Measurements from ENCODE around the gene COQ8A.
A peak's percentile ranks its signal among the peaks of the same experiment; 100 is the strongest.
"Not testable (repeated sequence)": the region's sequence is repeated elsewhere in the genome, so short reads cannot be mapped to it uniquely, and the experiment has no call there.

Gene COQ8A

DNA sequence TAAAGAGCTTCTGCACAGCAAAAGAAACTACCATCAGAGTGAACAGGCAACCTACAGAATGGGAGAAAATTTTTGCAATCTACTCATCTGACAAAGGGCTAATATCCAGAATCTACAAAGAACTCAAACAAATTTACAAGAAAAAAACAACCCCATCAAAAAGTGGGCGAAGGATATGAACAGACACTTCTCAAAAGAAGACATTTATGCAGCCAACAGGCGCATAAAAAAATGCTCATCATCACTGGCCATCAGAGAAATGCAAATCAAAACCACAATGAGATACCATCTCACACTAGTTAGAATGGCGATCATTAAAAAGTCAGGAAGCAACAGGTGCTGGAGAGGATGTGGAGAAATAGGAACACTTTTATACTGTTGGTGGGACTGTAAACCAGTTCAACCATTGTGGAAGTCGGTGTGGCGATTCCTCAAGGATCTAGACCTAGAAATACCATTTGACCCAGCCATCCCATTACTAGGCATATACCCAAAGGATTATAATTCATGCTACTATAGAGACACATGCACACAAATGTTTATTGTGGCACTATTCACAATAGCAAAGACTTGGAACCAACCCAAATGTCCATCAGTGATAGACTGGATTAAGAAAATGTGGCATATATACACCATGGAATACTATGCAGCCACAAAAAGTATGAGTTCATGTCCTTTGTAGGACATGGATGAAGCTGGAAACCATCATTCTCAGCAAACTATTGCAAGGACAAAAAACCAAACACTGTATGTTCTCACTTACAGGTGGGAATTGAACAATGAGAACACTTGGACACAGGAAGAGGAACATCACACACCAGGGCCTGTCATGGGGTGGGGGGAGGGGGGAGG, 10.6 kb upstream of the COQ8A start:
- DNase-seq (ENCODE audit: low spot score) = not testable (repeated sequence)

DNA sequence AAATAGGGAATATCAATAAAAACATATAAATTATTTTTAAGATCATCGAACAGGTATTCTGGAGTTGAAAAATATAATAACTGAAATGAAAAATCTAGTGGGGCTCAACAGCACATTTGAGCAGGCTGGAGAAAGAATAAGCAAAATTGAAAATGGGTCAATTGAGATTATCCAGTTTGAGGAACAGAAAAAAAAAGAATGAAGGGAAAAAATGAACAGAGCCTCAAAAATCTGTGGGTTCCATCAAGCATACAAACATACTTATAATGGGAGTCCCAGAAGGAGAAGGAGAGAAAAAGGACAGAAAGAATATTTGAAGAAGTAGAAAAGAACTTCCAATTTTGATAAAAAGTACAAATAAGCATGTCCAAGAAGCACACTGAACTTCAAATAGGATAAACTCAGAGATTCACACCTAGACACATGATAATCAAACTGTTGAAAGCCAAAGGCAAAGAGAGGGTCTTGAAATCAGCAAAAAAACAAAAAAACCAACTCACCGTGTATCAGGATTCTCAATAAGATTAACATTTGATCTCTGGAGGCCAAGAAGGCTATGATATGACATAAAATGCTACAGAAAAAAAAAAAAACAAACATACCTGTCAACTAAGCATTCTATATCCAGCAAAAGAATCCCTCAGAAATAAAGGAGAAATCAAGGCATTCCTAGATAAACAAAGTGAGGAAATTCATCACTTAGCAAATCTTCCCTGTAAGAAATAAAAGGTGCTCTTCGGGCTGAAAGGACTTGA, 5.4 kb upstream of the COQ8A start:
- DNase-seq (ENCODE audit: low spot score) = no peak

DNA sequence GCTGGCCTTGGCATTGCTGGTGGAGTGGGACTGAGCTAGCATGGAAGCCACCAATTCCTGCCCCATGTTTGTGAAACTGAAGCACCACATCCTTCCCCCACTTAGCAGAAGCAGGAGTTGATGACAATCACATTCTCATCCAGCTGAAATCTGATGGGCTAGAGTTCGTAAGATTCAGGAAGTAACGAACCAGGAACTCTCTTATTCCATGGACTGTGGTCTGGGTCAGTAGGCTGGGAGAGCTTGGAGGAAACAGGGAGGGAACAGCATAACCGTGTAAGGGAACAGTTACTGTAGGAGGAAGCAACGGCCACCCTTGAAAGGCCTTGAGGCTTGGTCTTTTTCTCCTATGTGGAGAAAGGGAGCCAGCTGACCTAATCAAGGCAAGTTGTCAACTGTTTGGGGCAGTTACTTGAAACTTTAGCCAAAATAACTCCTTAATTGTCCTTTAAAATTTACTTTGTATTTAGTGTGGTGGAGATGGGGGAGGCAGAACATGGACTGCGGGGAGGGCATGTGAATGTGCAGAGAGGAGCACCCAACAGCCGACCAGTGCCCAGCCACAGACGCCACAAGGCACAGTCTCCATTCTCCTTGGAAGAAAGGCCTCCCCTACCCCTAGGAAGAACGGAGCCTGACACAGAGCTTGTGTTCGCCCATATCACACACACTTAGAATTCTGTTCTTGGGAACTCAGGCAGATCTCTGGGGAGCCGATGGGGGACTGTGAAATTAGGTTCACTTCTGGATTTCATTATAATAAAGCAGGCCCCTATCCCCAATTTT, 2.0 kb upstream of the COQ8A start:
- no peak for DNase-seq (ENCODE audit: low spot score)

DNA sequence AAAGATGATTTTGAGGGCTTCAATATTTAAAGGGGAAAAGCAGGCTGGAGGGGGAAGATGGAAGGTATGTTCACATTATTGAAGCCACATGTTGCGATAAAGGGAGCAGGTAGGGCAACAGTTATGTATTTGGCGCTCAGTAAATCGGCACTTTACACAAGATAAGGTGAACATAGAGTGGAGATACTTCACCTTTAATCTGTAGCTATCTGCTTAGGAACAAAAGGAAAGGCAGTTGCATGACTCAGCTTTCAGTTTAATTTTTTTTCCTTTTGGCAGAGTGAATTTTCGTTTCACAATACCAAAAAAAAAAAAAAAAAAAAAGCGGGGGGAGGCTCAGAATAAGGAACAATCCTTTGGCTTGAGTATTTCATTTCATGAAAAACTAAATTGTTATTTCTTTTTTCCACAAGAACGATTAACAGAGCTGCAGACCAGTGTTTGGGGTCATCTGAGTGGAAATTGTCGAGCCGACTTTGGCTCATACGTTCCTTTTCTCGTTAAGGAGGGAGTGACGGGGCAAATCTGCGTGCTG, 1.1 kb upstream of the COQ8A start:
- no peak for DNase-seq (ENCODE audit: low spot score)

DNA sequence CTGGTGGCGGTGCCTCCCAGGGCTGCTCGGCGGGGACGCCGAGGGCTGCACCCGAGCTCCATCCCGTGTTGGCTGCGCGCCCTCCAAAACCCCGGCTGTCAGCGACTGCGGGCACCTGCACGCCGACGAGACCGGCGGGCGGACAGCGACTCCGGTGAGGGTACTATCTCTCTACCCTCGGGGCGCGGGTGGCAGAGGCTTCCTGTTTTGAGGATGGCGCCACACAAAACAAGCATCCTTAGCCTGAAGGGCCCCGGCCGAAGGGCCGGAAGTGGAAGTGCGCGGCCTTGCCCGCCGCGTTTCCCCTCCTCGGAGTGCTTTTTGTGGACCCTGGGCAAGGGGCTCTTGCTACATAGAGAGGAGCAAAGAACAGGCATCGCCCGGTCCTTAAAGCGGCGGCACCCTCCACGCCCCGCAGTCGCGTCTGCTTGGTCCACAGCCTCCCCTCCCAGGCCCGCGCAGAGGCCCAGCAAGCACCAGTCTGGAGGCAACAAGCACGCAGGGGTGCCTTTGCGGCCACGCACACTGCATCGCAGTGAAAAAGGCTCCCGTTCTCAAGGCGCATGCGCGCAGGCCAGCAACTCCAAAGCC, 561 bp upstream of the COQ8A start:
- no peak for DNase-seq (ENCODE audit: low spot score)

DNA sequence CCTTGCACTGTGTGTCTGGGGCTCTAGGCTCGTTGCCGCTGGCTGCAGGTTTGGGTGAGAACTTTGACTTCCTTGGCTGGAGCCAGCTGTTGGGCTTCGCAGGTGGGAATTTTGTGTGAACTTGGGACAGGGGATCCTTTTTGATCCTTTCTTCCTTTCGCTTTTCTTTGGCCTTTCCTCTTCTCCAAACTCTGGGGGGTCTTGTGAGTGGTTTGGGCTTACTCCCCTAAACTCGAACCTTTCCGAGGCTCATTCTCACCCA, 643 bp downstream of the COQ8A start:
- DNase-seq (ENCODE audit: low spot score) = no peak

DNA sequence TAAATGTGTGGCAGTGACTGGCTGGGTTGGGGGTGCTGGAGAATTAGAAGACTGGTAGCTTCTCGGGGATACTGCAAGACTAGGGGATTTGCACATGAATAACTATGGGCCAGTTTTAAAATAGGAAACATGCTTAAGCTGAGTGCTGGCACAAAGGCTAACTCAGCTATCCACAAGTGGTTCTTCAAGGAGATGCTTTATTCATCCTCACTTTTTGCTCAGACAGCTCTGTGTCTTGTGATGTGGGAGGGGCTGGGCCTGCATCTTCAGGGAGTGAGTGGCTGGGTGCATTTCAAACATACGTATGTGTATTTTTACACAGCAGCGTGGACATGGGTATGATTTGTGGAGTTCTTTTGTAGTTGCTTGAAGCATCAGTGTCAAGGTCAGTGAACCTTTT, 2.3 kb downstream of the COQ8A start:
- DNase-seq (ENCODE audit: low spot score) = no peak

DNA sequence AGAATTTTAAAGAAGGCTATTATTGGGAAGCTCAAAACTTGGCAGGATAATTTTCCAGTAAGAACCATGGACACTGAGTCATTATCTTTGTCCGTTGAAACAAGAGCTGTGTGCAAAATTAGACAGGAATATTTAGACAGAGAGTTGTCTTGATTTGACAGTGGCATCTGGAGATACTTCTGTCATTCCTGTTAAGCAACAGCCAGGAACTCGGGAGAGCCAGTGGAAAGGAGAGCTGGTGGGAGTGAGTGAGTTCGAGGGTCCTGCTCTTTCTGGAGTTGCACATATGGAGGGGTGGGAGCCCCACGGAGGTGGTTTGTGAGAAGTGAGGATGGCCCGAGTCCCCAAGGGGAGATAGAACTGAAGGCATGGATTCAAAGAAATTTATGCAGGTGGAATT, 3.1 kb downstream of the COQ8A start:
- no peak for DNase-seq (ENCODE audit: low spot score)

DNA sequence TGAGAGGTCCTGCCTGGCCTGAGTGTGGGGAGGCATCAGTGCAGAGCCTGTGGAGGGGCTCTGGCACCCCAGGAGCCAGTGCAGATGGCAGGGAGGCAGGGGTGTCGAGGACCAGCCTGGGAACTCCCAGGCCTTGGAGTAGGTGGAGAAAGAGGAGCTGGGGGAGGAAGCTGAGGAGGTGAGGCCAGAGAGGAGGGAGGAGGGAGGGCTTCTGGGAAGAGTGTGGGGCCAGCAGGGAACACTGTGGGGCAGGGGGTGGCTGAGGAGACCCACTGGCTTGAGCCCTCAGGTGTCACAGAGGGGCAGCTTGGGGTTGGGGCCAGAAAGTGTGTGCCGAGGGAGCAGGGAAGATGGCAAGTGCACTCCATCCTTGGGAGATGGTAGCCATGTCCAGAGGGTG, 3.8 kb downstream of the COQ8A start:
- DNase-seq (ENCODE audit: low spot score) = no peak

DNA sequence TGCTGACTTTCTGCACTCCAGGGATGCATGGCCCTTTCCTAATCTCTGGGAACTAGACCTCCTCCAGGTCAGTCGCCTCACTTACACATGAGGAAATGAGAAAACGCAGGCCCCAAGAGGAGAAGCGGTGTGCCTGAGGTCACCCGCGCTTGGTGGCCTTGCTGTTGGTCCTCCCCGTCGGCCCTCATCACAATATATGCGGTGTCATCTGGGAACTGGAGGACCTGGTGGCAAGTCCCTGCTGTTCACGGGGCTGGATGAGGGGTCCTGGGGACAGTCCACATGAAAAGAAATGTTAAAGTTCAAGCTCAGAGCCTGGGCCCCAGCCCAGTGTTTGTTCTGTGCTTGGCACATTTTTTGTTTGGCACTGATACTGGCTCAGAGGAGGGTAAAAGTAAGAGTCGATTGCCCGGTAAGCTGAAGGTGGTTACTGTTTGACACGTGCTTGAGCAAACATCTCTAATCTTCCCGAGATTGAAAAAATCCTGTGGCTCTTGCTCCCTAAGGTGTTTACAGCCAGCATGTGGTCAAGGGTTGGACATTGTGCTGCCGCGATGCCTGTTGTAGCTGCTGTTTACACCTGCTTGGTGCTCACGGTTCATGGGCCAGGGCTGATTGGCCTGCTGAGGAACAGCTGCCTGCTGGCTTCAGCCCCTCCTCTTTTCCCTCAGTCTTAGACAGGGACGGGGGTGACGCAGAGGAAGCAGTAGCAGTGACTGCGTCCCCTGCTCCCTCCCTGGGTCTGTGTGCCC, 5.2 kb downstream of the COQ8A start:
- no peak for DNase-seq (ENCODE audit: low spot score)

DNA sequence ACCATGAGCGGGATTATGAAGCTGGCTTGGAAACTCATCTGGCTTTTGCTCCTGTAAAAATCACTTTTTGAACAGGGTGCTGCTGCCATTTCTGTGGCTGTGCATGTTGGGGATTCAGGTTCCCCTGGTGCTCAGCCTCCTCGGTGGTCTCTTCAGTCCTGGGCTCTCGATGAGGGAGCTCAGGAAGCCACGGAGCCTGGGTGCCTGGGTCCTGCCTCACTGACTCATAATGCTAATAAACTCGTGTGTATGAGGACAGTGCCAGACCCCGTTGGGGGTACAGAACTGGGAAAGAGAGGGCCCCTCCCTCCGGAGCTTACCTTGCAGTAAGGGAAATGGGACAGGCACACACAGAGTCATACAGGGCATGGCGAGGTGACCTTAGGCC, 5.8 kb downstream of the COQ8A start:
- no peak for DNase-seq (ENCODE audit: low spot score)

DNA sequence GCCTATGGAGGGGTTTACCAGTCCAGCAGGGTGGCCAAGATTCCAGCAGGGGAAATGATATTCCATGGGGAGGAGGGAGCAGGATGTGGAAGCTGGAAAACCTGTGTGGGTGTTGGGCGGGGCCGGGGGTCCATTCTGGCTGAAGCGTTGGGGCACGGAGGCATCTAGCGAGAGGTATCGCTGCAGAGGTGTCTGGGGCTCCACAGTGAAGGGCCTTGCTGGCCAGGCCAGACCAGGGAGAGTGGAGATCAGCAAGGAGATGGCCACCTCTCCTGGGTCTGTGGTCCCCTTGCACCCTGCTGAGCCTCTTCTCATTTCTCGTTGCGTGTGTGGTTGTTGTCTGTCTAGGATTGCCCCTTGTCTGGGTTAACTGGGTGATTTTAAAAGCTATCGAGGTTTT, 6.2 kb downstream of the COQ8A start:
- DNase-seq (ENCODE audit: low spot score) = no peak

DNA sequence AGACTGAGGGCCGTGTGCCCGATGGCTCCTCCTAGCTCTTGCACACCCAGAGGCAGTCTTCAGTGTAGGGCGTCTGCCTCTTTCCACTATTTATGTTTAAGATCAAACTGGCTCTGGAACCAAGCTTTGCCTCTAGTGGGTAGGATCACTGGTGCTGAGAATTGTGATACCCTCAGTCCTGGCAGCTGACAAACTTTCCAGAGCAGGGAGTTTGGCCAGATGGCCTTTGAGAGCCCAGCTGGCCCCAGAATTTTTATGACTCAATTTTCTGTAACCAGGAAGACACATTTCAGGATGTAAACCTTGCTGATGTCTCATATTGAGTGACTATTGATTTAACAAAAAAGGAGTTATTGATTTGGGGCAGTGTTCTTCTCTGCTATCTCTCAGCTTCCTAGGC, 6.7 kb downstream of the COQ8A start:
- DNase-seq (ENCODE audit: low spot score) = no peak

DNA sequence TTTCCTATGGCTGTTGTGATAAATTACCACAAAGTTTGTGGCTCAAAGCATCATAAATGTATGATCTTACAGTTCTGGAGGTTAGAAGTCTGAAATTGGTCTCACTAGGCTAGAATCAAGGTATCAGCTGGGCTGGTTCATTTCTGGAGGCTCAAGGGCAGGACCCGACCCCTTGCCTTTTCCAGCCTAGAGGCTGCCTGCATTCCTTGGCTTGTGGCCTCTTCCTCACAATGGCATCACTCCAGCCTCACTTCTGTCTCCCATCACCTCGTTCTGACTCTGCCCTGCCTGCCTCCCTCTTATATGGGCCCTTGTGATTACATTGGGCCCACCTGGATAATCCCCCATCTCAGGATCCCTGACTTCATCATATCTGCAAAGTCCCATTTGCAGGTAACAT, 8.0 kb downstream of the COQ8A start:
- no peak for DNase-seq (ENCODE audit: low spot score)

DNA sequence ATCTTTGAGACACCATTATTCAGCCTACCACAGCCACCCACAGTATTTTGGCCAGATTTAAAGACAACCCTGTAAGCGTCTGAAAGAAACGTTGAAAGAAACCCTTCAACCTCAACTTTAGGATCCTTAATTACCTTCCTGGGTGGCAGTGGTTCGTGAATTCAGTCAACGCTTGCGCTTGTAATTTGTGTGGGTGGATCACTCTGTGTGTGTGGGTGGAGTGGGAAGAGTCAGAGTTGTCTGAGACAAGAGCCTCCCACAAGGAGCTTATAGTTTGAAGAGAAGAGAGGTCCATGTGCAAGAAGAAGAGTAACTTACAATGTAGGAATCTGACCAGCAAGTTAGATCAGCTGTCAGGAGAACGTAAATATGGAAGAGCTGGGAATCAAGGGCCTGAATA, 8.4 kb downstream of the COQ8A start:
- DNase-seq (ENCODE audit: low spot score) = no peak

DNA sequence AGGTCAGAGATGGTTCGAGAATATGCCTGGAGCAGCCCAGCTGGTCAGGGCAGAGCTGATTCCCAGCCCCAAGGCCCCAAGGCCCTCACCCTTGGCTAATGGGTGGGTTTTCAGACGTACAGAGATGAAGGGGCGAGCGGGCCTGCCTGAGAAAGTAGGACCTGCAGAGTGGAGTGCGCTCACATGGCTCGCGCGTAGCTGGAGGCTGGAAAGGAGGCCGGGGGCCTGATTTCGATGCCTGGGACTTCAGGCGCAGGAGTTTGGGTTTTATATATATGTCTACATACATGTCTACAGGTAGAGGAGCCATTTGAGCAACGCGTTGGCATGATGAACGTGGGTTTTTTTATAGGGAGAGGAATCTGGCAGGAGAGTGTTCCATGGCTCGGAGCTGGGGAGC, 8.9 kb downstream of the COQ8A start:
- no peak for DNase-seq (ENCODE audit: low spot score)

DNA sequence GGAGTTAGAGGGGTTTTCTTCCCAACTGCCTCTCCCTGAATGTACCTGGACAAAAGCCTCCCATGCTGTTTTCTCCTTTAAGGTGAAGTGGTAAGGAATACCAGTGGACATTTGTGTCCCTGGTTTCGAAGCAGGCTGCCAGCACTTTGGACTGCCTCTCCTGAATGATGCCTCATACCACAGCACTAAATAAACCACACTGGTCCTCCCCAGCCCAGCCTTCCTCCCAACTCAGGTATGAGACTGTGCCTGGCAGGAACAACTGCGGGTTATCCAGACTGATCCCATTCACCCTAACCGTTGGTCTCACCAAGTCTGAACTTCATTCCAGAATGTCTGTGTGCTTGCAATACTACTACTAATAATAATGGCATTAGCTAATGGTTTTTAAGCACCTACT, 9.3 kb downstream of the COQ8A start:
- DNase-seq (ENCODE audit: low spot score) = peak; percentile 25

DNA sequence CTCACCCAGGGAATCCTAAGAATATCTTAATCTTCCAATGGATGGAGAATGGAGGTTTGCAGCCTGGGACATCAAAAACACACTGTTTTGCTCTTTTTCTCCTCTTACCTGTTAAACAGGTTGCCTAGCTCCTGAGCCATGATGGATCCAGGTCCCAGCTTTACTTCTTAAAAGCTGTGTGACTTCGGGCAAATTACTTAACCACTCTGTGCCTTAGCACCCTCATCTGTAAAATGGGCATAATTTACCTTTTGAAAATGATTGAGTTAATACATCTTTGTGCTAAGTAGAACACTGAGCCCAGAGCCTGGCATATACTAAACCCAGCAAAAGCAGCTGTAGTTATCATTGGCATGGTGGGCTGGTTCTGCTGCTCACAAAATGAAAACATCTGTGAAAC, 10.2 kb downstream of the COQ8A start:
- DNase-seq (ENCODE audit: low spot score) = no peak

DNA sequence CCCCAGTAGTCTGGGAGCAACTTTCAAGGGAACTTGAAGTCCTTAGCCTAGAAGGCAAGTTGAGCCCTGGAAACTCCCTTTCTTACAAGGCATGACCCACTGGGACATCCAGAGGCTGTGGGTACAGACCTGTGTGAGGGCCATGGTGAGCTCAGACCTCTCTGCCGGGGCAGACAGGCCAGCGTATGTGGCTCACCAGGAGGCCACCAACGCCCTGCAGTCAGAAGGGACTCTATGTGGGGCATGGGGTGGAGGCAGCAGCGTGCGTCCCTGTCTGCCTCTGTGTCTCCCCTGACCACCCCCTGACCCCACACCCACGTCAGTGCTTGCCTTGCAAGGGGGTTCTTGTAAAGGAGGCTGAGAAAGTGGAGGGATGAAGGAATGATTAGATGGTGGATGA, 10.8 kb downstream of the COQ8A start:
- DNase-seq (ENCODE audit: low spot score) = peak; percentile 19

DNA sequence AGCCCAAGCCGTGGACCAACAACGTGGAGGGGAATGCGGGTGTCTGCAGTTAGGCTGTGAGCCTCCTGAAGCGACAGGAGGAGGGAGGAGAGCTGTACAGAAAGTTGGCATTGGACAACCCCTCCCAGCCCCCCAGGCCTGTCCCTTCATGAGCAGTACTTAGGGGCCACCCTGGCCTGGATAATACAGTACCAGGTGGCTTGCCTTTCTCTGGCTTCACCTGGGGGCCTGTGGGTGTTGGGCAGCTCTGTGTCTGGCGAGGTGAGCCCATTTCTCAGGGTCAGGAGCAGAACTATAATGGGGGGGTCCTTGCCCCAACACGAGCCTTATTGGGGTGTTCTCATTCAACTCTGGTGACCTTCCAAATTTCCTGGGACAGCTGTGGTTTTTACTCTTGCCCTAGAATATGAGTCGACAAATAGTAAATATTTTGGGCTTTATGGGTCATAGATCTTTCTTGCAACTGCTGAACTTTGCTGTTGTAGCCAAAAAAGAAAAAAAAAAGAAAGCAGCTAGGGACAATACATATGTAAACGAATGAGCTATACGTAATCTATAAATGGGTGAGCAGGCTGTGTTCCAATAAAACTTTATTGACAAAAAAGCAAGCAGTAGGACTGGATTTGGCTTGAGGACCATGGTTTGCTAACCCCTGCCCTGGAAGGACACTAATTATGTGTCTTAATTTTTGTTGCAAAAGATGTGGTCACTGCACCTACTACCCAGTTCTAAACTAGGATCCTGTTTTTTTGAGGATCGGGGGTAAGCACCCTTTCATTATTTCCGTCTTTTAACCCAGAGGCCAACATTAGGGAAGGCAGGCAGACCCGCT, 11.4 kb downstream of the COQ8A start:
- peak; percentile 25 for DNase-seq (ENCODE audit: low spot score)

DNA sequence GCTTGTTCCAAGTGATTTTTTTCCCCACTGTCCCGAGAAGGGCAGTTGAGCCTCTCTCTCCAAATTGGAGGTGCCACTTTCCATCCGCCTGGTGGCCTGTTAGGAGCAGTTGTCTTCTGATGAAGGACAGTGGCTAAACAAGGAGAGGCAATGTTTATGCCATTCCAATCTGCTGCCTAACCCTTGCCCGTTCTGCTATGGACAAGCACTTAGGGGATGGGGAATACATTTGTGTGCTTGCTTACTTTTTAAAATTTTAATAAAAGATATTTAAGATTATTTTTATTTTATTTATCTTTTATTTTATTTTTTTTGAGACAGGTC, 12.0 kb downstream of the COQ8A start:
- DNase-seq (ENCODE audit: low spot score) = peak; percentile 22

Measured in ecto neural progenitor cell (in vitro differentiated cells).